Natural killer cell treated with Interleukin-12 subunit alpha and Interleukin-12 subunit beta and Interleukin-15 and Interleukin-18, amount 100 ng/mL, for 72 hours (primary cell): ENCODE results near the gene ERP44. TPM values are rescaled to one million over a fixed set of nuclear protein-coding genes. Genes with fewer than 3 reads are reported as not detected.
"Not testable (repeated sequence)": the region's sequence is repeated elsewhere in the genome, so short reads cannot be mapped to it uniquely, and the experiment has no call there.

Experiments used
- ATAC-seq, 2 donors: fragments of 150-1000 bp; cut with Tn5 transposase in 1 of 2; sonication (Bioruptor Pico), chemical (Tn5 transposase) in 1 of 2; 2 replicates each; pipeline ENCODE4 v1.10.0; 2021
- DNase-seq: peaks from one replicate; pipeline ENCODE4 v3.0.0; 2022; ENCODE audit warnings: low spot score
- H3K27ac Mint-ChIP-seq, 2 donors: 1 replicate in 1 of 2; 2 replicates in 1 of 2; pipeline ENCODE4 v1.8.0; 2022; ENCODE audit warnings: mixed read lengths in 2 of 2, mild to moderate bottlenecking in 1 of 2, moderate library complexity in 1 of 2
- H3K27me3 Mint-ChIP-seq, 2 donors: 1 replicate in 1 of 2; 2 replicates in 1 of 2; pipeline ENCODE4 v1.8.0; 2022; ENCODE audit warnings: mixed read lengths in 2 of 2
- H3K36me3 Mint-ChIP-seq: one replicate; pipeline ENCODE4 v1.8.0; 2022; ENCODE audit warnings: mixed read lengths
- H3K4me1 Mint-ChIP-seq, 2 donors: 1 replicate in 1 of 2; 2 replicates in 1 of 2; pipeline ENCODE4 v1.8.0; 2022; ENCODE audit warnings: low read depth in 2 of 2, mixed read lengths in 2 of 2, mild to moderate bottlenecking in 1 of 2
- H3K4me3 Mint-ChIP-seq: one replicate; pipeline ENCODE4 v1.8.0; 2022; ENCODE audit warnings: mixed read lengths
- H3K9me3 Mint-ChIP-seq: 2 replicates; pipeline ENCODE4 v1.8.0; 2022; ENCODE audit warnings: mixed read lengths
- total RNA-seq, 2 donors: library from RNA; stranded (reverse); gene quantifications; one replicate each; pipeline ENCODE4 v1.2.3, GENCODE V29; 2022

ERP44 gene
- total RNA-seq, 2 donors from 2014 or later: 13.1 to 26.3 TPM

DNA sequence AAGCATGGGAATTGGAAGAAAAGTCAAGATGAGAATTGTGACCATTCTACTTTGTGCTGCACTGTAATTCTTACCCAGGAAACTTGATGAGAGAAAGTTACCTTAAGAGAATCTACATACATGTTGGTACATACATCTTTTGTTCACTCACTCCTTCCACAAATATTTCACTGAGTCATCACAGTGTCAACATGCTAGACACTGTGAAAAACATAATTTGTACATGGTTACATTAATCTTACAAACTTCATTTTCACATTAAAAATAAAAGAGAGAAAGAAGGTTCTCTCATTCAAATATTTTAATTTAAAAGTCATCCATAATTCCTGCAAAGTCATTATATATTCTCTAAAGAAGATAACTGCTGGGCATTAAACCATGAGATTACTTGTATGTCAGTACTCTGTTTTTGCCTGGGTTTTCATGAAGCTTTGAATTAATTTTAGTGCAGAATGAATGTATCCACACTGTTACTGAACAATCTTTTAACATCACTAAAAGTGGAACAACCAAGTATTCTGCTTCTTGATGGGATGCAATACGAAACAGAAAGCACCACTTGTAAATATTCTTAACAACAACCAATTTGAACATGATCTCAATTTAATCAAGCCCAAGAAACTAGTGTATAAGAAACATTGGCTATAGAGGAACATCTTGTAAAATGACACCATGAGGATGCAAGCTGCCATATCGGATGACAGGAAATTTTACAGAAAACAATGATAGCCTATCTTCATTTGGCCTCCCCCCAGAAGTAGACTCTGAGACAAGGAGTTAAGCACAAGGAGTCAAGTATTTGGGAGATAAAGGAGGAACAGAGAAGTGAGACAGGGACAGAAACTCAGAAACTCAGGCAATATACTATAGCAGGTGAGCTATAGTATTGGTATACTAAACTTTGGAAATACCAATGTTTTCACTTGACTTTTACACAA lies 28.4 kb downstream of the ERP44 start:
- ATAC-seq: no peak
- no peak overlapping the region for H3K4me3 Mint-ChIP-seq
- no peaks in the 10 kb centered on the region for H3K9me3 Mint-ChIP-seq
- no peaks in the 10 kb centered on the region for H3K27me3 Mint-ChIP-seq
- H3K27ac Mint-ChIP-seq: no peak overlapping the region
- H3K4me1 Mint-ChIP-seq: peaks cover 27 to 34% of the 10 kb centered on the region in 2 donors
- DNase-seq: no peak
- H3K36me3 Mint-ChIP-seq: no peaks in the 10 kb centered on the region

DNA sequence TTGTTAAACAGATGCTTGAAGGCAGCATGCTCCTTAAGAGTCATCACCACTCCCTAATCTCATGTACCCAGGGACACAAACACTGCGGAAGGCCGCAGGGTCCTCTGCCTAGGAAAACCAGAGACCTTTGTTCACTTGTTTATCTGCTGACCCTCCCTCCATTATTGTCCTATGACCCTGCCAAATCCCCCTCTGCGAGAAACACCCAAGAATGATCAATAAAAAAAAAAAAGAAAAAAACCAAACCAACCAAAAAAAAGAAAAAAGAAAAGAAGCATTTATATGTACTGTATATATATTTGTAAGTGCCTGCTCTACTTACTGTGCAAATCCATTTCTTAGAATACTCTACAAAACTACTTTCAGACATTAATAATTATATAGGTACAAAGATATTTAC lies 29.7 kb downstream of the ERP44 start:
- not testable (repeated sequence) for H3K36me3 Mint-ChIP-seq, ATAC-seq, DNase-seq, H3K27me3 Mint-ChIP-seq, H3K4me3 Mint-ChIP-seq, H3K9me3 Mint-ChIP-seq, H3K27ac Mint-ChIP-seq
- H3K4me1 Mint-ChIP-seq: peaks cover 25 to 32% of the 10 kb centered on the region in 2 donors

DNA sequence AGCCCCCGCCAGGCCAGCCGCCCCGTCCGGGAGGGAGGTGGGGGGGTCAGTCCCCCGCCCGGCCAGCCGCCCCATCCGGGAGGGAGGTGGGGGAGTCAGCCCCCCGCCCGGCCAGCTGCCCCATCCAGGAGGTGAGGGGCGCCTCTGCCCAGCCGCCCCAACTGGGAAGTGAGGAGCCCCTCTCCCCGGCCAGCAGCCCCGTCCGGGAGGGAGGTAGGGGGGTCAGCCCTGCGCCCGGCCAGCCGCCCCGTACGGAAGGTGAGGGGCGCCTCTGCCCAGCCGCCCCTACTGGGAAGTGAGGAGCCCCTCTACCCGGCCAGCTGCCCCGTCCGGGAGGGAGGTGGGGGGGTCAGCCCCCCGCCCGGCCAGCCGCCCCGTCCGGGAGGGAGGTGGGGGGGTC lies 30.8 kb downstream of the ERP44 start:
- not testable (repeated sequence) for H3K4me3 Mint-ChIP-seq, H3K27me3 Mint-ChIP-seq, H3K27ac Mint-ChIP-seq, H3K36me3 Mint-ChIP-seq, DNase-seq, H3K9me3 Mint-ChIP-seq, ATAC-seq
- H3K4me1 Mint-ChIP-seq: peaks cover 28 to 29% of the 10 kb centered on the region in 2 donors

DNA sequence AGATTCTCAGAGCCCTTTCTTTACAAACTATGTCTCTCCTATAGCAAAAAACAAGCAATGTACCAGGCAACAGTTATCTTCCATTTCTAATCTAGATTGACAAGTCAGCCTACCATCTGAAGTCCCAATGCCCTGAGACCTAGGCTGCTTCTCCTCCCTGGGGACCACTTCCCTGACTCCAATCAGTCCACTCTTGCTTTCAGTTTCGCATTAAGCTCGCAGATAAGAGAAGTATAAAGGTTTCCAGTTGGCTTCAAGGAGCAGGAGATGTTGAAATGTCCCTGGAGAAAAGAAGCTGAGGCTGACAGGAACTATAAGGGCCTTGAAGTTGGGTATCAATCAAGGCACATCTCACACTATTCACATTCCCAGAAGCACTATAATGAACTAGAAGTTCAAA lies 32.3 kb downstream of the ERP44 start:
- ATAC-seq (peak in 1 of 2 donors; percentile 38), DNase-seq (no peak)
- no peaks in the 10 kb centered on the region for H3K36me3 Mint-ChIP-seq
- no peaks in the 10 kb centered on the region for H3K9me3 Mint-ChIP-seq
- peaks cover 22 to 24% of the 10 kb centered on the region in 2 donors for H3K4me1 Mint-ChIP-seq
- no peaks in the 10 kb centered on the region for H3K27me3 Mint-ChIP-seq
- peak overlapping the region in 1 of 2 donors; percentile 62 for H3K27ac Mint-ChIP-seq
- H3K4me3 Mint-ChIP-seq: no peak overlapping the region

DNA sequence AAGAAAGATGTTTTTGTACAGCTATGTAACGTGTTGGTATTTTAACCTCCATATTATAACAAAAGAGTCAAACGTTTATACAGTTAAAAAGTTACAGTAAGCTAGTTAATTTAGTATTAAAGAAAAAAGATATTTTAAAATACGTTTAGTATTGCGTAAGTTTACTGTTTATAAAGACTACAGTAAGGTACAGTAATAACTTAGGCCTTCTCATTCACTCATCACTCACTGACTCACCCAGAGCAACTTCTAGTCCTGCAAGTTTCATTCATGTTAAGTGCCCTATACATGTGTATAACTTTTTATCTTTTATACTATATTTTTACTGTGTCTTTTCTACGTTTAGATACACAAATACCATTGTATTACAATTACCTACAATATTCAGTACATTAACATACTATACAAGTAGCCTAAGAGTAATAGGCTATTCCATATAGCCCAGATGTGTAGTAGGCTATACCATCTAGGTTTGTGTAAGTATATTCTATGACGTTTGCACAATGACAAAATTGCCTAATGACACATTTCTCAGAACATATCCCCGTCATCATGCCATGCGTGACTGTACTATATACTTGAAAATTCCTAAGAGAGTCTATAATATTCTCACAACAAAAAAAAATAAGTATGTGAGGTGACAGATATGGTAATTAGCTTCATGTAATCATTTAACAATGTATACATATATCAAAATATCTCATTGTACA lies 33.8 kb downstream of the ERP44 start:
- H3K27me3 Mint-ChIP-seq: no peaks in the 10 kb centered on the region
- H3K4me3 Mint-ChIP-seq: no peak overlapping the region
- no peak overlapping the region for H3K27ac Mint-ChIP-seq
- ATAC-seq (no peak), DNase-seq (no peak)
- H3K4me1 Mint-ChIP-seq: peaks cover 17 to 22% of the 10 kb centered on the region in 2 donors
- H3K36me3 Mint-ChIP-seq: no peaks in the 10 kb centered on the region
- no peaks in the 10 kb centered on the region for H3K9me3 Mint-ChIP-seq

DNA sequence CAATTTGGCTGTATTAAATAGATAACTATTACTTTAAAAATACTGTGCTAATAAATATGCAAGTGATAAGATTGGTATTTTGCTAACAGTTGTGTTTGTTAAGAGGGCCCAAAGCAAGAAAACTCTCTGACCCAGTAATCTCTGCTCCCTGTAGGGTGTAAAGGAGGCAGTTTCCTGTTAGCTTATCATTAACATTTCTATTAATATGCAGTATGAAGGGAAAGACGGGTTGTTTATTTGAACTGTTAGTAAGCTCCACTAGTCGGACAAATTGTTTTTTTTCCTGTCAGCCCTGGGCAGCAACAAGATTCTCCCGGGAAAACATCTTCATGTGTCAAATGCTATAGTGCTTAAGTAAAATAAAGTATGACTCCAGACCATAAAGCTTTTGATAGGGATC lies 35.6 kb downstream of the ERP44 start:
- Mint-ChIP-seq H3K4me1 (peaks cover 19 to 27% of the 10 kb centered on the region in 2 donors), H3K9me3 (no peaks in the 10 kb centered on the region), H3K27me3 (no peaks in the 10 kb centered on the region), H3K4me3 (no peak overlapping the region), H3K27ac (no peak overlapping the region), H3K36me3 (peaks cover 6% of the 10 kb centered on the region)
- DNase-seq (no peak), ATAC-seq (no peak)

DNA sequence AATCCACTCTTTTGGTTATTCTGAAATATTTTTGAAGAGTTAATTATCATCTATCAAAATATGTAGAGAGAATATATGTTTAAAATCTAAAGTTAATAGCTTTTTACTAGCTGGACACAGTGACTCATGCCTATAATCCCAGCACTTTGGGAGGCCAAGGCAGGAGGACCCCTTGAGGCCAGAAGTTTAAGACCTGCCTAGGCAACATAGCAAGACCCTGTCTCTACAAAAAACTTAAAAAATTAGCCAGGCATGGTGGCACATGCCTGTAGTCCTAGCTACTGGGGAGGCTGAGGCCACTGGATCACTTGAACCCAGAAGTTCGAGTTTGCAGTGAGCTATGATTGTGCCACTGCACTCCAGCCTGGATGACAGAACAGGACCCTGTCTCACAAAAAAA lies 36.1 kb downstream of the ERP44 start:
- not testable (repeated sequence) for H3K36me3 Mint-ChIP-seq, H3K9me3 Mint-ChIP-seq, H3K27ac Mint-ChIP-seq, H3K27me3 Mint-ChIP-seq, ATAC-seq, DNase-seq, H3K4me3 Mint-ChIP-seq
- H3K4me1 Mint-ChIP-seq: peaks cover 19 to 27% of the 10 kb centered on the region in 2 donors

DNA sequence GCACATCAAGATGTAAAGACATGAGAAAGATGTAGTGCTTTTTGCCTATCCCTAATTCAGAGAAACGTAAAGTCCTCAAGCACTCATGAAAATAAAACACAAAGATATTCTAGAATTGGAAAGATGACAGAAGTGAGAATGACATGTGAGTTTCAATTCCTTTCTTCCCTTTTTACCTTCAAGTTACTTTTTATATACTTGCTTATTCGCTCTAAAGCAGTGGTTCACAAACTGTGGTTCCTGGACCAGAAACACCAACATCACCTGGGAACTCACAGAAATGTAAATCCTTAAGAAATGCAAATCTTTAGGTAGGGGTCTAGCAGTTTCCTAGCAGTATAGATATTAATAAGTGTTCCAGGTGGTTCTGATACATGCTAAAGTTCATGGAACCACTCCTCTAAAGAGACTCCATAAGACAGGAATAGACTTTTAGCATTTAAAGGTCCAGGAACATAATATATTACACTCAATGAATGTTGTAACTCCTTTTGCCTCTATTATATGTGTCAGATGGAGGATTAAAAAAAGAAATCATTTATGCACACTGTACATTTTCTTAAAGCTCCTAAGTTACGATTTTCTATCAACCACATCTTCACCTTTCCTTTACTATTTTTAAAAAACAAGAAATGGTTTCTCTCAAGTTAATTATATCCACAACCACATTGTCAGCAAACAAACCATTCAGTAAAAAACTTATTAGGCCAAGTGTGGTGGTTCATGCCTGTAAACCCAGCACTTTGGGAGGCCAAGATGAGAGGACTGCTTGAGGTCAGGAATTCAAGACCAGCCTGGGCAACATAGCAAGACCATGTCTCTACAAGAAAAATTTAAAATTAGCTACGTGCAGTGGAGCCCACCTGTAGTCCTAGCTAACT lies 39.9 kb downstream of the ERP44 start:
- Mint-ChIP-seq H3K27ac (no peak overlapping the region), H3K4me3 (no peak overlapping the region), H3K9me3 (no peaks in the 10 kb centered on the region), H3K27me3 (no peaks in the 10 kb centered on the region), H3K36me3 (peaks cover 6% of the 10 kb centered on the region), H3K4me1 (peaks cover 13 to 16% of the 10 kb centered on the region in 2 donors)
- ATAC-seq (no peak), DNase-seq (no peak)

DNA sequence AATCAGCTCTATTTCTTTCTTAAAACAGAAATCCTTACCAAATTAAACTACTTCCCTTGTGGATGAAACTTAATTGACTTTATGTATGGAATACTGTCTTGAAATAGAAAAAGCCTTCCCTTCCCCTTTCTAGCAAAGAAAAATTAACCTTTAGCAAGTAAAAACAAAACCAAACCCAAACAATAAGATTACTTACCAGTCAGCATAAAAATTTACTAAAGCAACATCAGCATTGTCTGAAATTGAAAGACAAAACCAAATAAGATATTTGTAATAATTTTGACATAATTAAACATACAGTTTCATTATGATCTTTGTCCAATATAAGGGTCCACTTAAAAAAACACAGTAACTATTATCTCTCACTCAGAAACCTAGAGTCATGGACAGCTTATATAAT lies 41.2 kb downstream of the ERP44 start:
- H3K4me3 Mint-ChIP-seq: no peak overlapping the region
- DNase-seq: no peak
- peaks cover 6% of the 10 kb centered on the region for H3K36me3 Mint-ChIP-seq
- peaks cover 9 to 10% of the 10 kb centered on the region in 2 donors for H3K4me1 Mint-ChIP-seq
- no peaks in the 10 kb centered on the region for H3K27me3 Mint-ChIP-seq
- no peak for ATAC-seq
- H3K27ac Mint-ChIP-seq: peak overlapping the region in 1 of 2 donors; percentile 11
- H3K9me3 Mint-ChIP-seq: no peaks in the 10 kb centered on the region

DNA sequence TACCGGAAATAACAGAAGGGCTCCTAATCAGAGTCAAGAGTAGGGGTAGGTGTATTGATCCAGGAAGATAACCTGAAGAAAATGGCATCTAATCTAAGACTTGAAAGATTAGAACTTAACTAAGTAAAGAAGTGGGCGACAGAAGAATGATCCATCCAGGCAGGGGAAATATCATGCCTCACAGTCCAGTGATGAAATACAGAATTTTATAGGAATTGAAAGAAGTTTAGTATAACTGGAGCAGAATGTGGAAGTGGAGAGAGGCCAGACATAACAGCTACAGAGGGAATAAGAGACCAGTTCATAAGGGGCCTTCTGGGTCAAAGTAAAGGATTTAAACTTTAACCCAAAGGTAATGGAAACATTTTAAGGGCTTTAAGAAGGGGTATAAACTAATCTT lies 42.2 kb downstream of the ERP44 start:
- Mint-ChIP-seq H3K9me3 (no peaks in the 10 kb centered on the region), H3K27ac (no peak overlapping the region), H3K27me3 (no peaks in the 10 kb centered on the region), H3K4me3 (no peak overlapping the region), H3K36me3 (peaks cover 6% of the 10 kb centered on the region), H3K4me1 (peaks cover 9 to 10% of the 10 kb centered on the region in 2 donors)
- ATAC-seq: no peak
- DNase-seq: no peak

DNA sequence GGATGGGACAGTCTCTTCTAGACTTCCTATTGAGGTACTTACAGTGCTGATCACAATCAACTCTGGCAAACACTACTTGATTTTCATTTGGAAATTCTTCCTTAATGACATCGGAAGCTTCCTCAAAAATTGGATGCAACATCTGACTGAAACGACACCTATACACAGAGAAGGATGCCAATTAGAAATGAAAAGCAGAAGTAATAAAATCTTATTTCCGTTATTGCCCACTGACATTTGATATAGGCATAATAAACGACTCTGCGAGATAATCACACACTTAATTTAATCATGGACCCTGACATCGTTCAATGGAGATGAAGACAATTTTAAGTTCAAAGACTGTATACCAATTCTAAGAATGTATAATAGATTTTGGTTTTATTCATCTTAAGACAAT lies 46.4 kb downstream of the ERP44 start:
- ATAC-seq (no peak), DNase-seq (no peak)
- peaks cover 9 to 12% of the 10 kb centered on the region in 2 donors for H3K4me1 Mint-ChIP-seq
- no peak overlapping the region for H3K4me3 Mint-ChIP-seq
- no peaks in the 10 kb centered on the region for H3K9me3 Mint-ChIP-seq
- H3K27me3 Mint-ChIP-seq: no peaks in the 10 kb centered on the region
- H3K36me3 Mint-ChIP-seq: peaks cover 6% of the 10 kb centered on the region
- H3K27ac Mint-ChIP-seq: no peak overlapping the region

DNA sequence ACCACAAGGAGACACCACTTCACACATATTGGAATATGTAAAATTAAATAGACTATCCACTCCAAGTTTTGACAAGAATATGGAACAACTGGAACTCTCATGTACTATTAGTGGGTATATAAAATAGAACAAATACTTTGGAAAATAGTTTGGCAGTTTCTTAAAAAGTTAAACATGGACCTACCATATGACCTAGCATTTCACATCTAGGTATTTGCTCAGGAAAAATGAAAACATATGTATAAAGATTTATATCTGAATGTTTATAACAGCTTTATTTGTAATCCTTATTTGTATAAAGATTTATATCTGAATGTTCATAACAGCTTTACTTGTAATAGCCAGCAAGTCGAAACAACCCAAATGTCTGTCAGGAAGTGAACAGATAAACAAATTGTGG lies 49.2 kb downstream of the ERP44 start:
- Mint-ChIP-seq H3K4me3 (no peak overlapping the region), H3K9me3 (no peaks in the 10 kb centered on the region), H3K27ac (no peak overlapping the region), H3K4me1 (peaks cover 20 to 24% of the 10 kb centered on the region in 2 donors), H3K36me3 (peaks cover 17% of the 10 kb centered on the region), H3K27me3 (no peaks in the 10 kb centered on the region)
- ATAC-seq: no peak
- no peak for DNase-seq

DNA sequence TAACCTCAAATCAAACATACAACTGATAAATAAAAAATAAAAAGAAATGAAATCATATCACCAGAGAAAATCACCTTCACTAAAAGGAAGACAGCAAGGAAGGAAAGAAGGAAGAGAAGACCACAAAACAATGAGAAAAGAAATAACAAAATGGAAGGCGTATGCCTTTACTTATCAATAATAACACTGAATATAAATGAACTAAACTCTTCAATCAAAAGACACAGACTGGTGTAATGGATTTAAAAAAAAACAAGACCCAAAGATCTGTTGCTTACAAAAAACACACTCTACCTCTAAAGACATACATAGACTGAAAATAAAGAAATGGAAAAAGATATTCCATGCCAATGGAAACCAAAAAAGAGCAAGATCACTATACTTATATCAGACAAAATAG lies 60.3 kb downstream of the ERP44 start:
- Mint-ChIP-seq H3K27ac (no peak overlapping the region), H3K4me3 (no peak overlapping the region), H3K4me1 (peaks cover 51 to 69% of the 10 kb centered on the region in 2 donors), H3K9me3 (no peaks in the 10 kb centered on the region), H3K27me3 (no peaks in the 10 kb centered on the region), H3K36me3 (peaks cover 40% of the 10 kb centered on the region)
- ATAC-seq (no peak), DNase-seq (no peak)
